Breast epithelium (tissue), 4 donors: ENCODE measurements around the gene TMCC1. TPM values are rescaled to one million over a fixed set of nuclear protein-coding genes. Genes with fewer than 3 reads are reported as not detected.

Experiments
- DNase-seq, 2 donors: peaks; one replicate each; pipeline ENCODE4 v3.0.0-alpha.2; 2019; ENCODE audit warnings: low spot score in 2 of 2
- H3K27ac ChIP-seq, 2 donors: fragments of 200-600 bp; sonication (generic) in 1 of 2; one replicate each; pipeline ENCODE4 v1.5.1; 2016 to 2019; ENCODE audit warnings: mild to moderate bottlenecking in 1 of 2
- H3K27me3 ChIP-seq, 2 donors: fragments of 200-600 bp; sonication (generic) in 1 of 2; one replicate each; pipeline versions ENCODE4 v1.5.1 to v1.6.0; 2017 to 2019; ENCODE audit warnings: control low read depth in 1 of 2, mild to moderate bottlenecking in 1 of 2
- H3K36me3 ChIP-seq: fragments of 200-600 bp; one replicate; pipeline ENCODE4 v1.5.1; 2019
- H3K4me1 ChIP-seq, 2 donors: fragments of 200-600 bp; sonication (generic); one replicate each; pipeline ENCODE4 v1.5.1; 2016 to 2019; ENCODE audit warnings: control low read depth in 1 of 2
- H3K4me3 ChIP-seq, 3 donors: fragments of 200-600 bp; sonication (generic); 1 replicate in 2 of 3; 2 replicates in 1 of 3; pipeline ENCODE4 v1.5.1; 2016 to 2019; ENCODE audit warnings: mild to moderate bottlenecking in 3 of 3, moderate library complexity in 2 of 3
- H3K9me3 ChIP-seq, 2 donors: fragments of 200-600 bp; sonication (generic) in 1 of 2; one replicate each; pipeline ENCODE4 v1.5.1; 2016 to 2019; ENCODE audit warnings: control low read depth in 1 of 2
- POLR2A ChIP-seq: fragments of 450-650 bp; IDR thresholded peaks from one replicate; pipeline ENCODE4 v1.6.1; 2016; ENCODE audit warnings: antibody characterized with exemption, mild to moderate bottlenecking, moderate library complexity
- POLR2AphosphoS5 ChIP-seq, 3 donors: sonication (generic); formaldehyde crosslinking; IDR thresholded peaks; one replicate each; pipeline ENCODE4 v1.6.1; 2017; ENCODE audit warnings: antibody characterized with exemption in 3 of 3
- intact Hi-C: fragments of 100-400 bp; cut with DNase I; formaldehyde crosslinking; loops from one replicate; pipeline ENCODE4 v1.15.1; 2023; ENCODE audit warnings: low total_unique reads
- total RNA-seq, 3 donors: library from RNA; depleted of rRNA; stranded (reverse); fragments of >200 nt; gene quantifications; one replicate each; pipeline ENCODE4 v1.1.0, GENCODE V29; 2016
- TF ChIP-seq, protein P1 (sequence below), 3 donors: fragments of 450-650 bp; IDR thresholded peaks; one replicate each; pipeline ENCODE4 v1.5.1; 2016 to 2017; ENCODE audit warnings: antibody characterized with exemption in 3 of 3, mild to moderate bottlenecking in 3 of 3, moderate library complexity in 3 of 3

The TMCC1 gene
- total RNA-seq, 3 donors from 2014 or later, result 29.4 to 48.1 (median 29.8) TPM

DNA sequence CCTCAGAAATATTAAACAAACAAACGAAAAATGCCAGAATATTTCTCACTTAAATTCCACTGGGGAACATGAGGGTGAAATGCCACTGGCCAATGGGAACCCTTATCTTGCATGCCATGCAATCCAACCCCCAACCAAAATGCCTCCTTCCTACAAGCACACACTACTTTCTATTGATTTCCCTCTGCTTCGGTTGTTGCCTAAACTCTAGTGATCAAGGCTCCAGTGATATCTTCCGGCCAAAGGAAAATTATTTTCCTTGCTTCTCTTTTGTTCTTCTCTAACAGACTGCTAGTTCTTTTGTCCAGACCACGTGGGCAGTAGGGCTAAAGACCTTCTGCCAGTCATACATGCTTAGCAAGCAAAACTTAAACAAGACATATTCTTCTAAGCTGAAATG, 115.7 kb downstream of the TMCC1 start:
- intact Hi-C loops, result no loop called here
- no peak for DNase-seq
- H3K9me3 ChIP-seq, result no peaks in the 10 kb centered on the region
- TF ChIP-seq, protein P1, sequence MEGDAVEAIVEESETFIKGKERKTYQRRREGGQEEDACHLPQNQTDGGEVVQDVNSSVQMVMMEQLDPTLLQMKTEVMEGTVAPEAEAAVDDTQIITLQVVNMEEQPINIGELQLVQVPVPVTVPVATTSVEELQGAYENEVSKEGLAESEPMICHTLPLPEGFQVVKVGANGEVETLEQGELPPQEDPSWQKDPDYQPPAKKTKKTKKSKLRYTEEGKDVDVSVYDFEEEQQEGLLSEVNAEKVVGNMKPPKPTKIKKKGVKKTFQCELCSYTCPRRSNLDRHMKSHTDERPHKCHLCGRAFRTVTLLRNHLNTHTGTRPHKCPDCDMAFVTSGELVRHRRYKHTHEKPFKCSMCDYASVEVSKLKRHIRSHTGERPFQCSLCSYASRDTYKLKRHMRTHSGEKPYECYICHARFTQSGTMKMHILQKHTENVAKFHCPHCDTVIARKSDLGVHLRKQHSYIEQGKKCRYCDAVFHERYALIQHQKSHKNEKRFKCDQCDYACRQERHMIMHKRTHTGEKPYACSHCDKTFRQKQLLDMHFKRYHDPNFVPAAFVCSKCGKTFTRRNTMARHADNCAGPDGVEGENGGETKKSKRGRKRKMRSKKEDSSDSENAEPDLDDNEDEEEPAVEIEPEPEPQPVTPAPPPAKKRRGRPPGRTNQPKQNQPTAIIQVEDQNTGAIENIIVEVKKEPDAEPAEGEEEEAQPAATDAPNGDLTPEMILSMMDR (IDR thresholded peaks at IDR 0.05), result no peak
- TF ChIP-seq POLR2AphosphoS5 (IDR thresholded peaks at IDR 0.05) (no peak), POLR2A (no peak)
- no peaks in the 10 kb centered on the region for H3K4me1 ChIP-seq
- no peak overlapping the region for H3K27ac ChIP-seq
- H3K4me3 ChIP-seq, result no peak overlapping the region
- no peaks in the 10 kb centered on the region for H3K27me3 ChIP-seq
- no peaks in the 10 kb centered on the region for H3K36me3 ChIP-seq

DNA sequence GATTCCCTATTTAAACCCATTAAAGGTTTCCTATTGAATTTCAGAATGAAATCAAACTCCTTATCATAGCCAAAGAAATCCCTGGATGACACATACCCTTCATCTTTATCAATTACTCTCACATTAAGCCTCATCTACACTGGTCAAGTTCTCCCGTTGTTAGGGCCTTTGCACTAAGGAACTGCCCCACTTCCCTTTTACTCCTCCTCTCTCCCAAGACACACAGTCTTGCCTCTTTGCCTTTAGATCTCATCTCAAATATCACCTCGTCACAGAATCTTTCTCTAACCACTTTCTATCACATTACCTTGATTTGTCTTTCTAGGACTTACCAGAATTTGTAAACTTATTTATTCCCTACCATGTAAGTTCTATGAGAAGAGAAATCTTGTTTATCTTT, 117.6 kb downstream of the TMCC1 start:
- TF ChIP-seq POLR2AphosphoS5 (IDR thresholded peaks at IDR 0.05) (no peak), POLR2A (no peak)
- TF ChIP-seq, protein P1 (IDR thresholded peaks at IDR 0.05), result no peak
- no peaks in the 10 kb centered on the region for H3K9me3 ChIP-seq
- no peaks in the 10 kb centered on the region for H3K27me3 ChIP-seq
- intact Hi-C loops, result no loop called here
- no peak overlapping the region for H3K4me3 ChIP-seq
- DNase-seq, result no peak
- H3K27ac ChIP-seq, result no peak overlapping the region
- H3K36me3 ChIP-seq, result no peaks in the 10 kb centered on the region
- no peaks in the 10 kb centered on the region for H3K4me1 ChIP-seq

DNA sequence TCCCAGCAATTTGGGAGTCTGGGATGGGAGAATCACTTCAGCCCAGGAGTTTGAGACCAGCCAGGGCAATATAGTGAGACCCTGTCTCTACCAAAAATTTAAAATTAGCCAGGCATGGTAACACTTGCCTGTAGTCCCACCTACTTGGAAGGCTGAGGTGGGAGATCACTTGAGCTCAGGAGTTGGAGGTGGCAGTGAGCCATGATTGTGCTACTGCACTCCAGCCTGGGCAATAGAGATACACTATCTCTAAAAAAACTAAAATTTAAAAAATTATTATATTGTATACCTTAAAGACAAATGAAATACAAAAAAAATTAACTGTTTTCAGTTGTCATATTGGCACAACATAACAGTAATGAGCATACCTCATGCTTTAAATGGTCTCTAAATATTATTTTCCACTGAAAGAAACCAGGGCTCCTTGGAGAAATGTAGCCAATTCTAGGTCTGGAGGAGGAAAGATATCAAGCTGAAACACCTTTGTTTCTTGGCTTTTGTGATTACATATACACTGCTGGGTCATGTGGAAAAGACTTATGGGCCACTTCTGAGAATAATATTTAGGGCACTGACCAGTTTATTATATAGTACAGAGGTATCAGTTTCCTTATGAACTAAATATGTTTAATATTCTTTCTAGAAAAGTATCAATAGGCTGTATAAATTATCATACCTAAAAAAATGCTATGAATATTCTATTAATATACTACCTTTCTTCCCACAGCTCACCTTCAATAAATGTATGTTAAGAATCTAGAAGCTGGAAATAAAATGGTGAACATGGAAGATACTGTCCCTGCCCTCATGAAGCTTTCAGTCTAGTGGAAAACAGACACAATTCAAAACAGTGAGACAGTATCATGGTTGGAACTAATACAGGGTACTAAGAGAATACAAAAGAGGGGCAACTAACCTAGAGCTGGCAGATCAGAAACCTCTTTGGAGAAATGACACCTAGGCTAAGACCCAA, 119.5 kb downstream of the TMCC1 start:
- Histone ChIP-seq H3K27ac (no peak overlapping the region), H3K4me1 (no peaks in the 10 kb centered on the region), H3K4me3 (no peak overlapping the region), H3K36me3 (no peaks in the 10 kb centered on the region), H3K27me3 (no peaks in the 10 kb centered on the region), H3K9me3 (no peaks in the 10 kb centered on the region)
- DNase-seq, result no peak
- intact Hi-C loops, result no loop called here
- TF ChIP-seq POLR2AphosphoS5 (IDR thresholded peaks at IDR 0.05) (no peak), POLR2A (no peak)
- TF ChIP-seq, protein P1 (IDR thresholded peaks at IDR 0.05), result no peak

DNA sequence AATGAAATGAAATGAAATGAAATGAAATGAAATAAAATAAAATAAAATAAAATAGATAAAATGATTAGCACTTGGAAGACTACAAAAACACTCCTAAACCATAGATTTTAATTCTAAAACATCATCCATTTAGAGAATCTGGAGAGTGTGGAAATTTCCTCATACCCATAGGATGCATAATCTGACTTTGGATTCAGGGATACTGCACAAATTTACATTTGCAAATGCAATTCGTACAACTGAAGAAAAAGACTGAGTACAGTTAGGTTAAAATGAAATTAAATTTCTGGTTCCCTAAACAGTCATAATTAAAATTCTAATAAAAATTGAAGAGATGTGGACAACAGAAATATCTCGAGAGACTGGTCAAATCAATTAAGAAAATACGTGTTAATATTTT, 122.9 kb downstream of the TMCC1 start:
- intact Hi-C loops, result no loop called here
- TF ChIP-seq POLR2AphosphoS5 (IDR thresholded peaks at IDR 0.05) (no peak), POLR2A (no peak)
- TF ChIP-seq, protein P1 (IDR thresholded peaks at IDR 0.05), result no peak

DNA sequence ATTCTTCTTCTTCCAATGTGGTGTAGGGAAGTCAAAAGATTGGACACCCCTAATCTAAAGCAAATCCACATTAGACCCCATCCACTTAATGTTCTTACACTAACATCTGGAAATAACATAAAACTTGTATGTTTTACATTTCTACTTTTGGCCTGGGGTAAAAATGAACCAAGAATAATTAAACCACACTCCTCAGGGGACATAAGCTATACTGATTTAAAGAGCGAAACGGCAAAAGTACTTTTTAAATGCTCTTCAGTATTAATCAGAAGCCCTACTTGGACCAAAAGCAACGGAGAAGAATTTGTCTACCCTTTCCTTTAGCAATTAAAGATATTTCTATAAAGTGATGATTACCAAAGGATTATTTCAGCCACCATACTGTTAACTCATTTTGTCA, 123.9 kb downstream of the TMCC1 start:
- Histone ChIP-seq H3K27ac (no peak overlapping the region), H3K9me3 (no peaks in the 10 kb centered on the region), H3K4me3 (no peak overlapping the region), H3K36me3 (no peaks in the 10 kb centered on the region), H3K4me1 (no peaks in the 10 kb centered on the region), H3K27me3 (no peaks in the 10 kb centered on the region)
- intact Hi-C loops, result no loop called here
- TF ChIP-seq POLR2AphosphoS5 (IDR thresholded peaks at IDR 0.05) (no peak), POLR2A (no peak)
- TF ChIP-seq, protein P1 (IDR thresholded peaks at IDR 0.05), result no peak
- DNase-seq, result no peak

More for the DNA sequence above, 122.9 kb downstream of the TMCC1 start:
- no peaks in the 10 kb centered on the region for H3K36me3 ChIP-seq
- no peak overlapping the region for H3K4me3 ChIP-seq
- no peaks in the 10 kb centered on the region for H3K4me1 ChIP-seq
- H3K9me3 ChIP-seq, result no peaks in the 10 kb centered on the region
- DNase-seq, result no peak
- no peak overlapping the region for H3K27ac ChIP-seq
- H3K27me3 ChIP-seq, result no peaks in the 10 kb centered on the region
